GM18867 (cell line): ENCODE results near the gene TUBA1C.
"Not testable (repeated sequence)": the region's sequence is repeated elsewhere in the genome, so short reads cannot be mapped to it uniquely, and the experiment has no call there.

Experiments
- ATAC-seq: cut with Tn5 transposase; IDR thresholded peaks from one replicate; pipeline ENCODE4 v1.9.1; 2021; ENCODE audit warnings: mild to moderate bottlenecking, moderate library complexity; ENCODE audit not compliant: unreplicated experiment

Gene TUBA1C

DNA sequence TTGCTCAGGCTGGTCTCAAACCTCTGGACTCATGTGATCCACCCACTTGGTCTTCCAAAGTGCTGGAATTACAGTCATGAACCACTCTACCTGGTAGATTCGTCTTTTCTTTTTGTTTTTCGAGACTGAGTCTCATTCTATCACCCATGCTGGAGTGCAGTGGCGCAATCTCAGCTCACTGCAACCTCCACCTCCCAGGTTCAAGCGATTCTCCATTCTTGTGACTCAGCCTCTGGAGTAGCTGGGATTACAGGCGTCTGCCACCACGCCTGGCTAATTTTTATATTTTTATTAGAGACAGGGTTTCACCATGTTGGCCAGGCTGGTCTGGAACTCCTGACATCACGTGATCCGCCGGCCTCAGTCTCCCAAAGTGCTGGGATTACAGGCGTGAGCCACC, 9.4 kb upstream of the TUBA1C start:
- not testable (repeated sequence) for ATAC-seq

DNA sequence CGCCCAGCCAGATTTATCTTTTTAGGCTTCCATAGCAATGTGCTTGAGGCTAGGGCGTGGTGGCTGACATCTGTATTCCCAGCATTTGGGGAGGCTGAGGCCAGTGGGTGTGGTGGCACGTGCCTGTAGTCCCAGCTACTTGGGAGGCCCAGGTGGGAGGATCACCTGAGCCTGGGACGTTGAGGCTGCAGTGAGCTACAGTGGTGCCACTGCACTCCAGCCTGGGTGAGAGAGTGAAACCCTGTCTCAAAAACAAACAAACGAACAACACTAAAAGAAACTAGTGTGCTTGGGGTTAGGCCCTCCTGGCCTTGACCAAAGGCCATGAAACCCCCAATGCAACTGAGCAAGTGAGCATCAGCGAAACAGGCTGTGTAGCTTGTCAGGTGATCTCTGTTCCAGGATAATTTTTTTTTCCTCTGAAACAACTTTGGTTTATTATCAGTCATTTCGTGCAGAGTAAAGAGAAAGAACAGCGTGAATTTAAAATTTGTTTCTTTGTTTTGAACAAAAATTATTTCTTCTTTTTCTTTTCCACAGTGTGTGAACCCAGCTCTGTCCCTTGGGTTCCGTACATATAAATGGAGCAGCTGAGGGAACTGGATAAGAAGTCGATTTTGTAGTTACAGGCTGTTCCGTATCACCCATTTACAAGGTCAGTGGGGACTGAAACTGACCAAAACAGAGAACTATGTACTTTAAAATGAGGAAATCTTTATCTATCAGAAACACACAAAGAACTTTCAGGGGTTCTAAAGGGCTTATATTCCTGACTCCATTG, 8.8 kb upstream of the TUBA1C start:
- ATAC-seq: no peak

DNA sequence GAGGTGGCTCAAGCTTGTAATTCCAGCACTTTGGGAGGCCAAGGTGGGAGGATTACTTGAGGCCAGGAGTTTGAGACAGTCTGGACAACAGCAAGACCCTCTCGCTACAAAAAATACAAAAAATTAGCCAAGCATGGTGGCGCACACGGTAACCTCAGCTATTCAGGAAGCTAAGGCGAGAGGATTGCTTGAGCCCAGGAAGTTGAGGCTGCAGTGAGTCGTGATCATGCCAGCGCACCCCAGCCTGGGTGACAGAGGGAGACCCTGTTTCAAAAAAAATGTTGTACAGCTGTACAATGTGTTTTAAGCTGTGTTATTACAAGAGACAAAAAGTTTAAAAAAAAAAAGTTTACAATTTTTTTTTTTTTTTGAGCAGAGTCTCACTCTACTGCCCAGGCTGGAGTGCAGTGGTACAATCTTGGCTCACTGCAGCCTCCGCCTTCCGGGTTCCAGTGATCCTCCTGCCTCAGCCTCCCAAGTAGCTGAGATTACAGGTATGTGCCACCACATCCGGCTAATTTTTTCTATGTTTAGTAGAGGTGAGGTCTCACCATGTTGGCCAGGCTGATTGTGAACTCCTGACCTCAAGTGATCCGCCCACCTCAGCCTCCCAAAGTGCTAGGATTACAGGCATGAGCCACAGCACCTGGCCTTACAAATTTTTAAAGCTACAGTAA, 7.2 kb upstream of the TUBA1C start:
- ATAC-seq: not testable (repeated sequence)

DNA sequence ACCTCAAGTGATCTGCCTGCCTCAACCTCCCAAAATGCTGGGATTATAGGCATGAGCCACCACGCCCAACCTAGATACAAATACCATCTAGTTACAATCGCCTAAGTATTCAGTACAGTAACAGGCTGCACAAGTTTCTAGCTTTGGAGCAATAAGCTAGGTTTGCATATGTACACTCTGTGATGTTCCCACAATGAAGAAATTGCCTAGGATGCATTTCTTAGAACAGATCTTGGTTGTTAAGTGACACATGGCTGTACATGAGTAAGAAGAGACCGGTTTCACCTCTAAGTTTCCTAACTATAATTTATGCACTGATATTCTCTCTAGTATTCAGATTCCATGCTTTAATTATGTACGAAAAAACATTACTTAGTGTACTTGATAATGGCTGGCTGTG, 5.4 kb upstream of the TUBA1C start:
- no peak for ATAC-seq

DNA sequence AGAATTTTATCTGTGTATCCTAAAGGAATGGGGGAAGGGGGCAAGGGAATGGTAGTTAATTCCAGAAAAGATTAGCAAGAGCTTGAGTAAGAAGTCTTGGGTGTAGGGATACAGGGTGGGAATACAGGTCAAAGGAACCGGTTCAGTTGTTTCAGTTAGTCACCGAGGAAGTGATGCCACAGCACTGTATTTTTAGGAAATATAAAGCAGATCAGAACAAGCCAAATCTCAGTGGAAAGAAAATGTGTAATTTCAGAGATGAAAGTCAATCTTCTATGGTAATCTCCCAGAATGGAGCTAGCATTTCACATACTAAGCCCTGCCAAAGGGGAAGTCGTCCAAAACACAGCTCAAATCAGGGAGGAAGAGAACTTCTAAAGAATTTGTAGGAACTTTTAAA, 4.7 kb upstream of the TUBA1C start:
- no peak for ATAC-seq

DNA sequence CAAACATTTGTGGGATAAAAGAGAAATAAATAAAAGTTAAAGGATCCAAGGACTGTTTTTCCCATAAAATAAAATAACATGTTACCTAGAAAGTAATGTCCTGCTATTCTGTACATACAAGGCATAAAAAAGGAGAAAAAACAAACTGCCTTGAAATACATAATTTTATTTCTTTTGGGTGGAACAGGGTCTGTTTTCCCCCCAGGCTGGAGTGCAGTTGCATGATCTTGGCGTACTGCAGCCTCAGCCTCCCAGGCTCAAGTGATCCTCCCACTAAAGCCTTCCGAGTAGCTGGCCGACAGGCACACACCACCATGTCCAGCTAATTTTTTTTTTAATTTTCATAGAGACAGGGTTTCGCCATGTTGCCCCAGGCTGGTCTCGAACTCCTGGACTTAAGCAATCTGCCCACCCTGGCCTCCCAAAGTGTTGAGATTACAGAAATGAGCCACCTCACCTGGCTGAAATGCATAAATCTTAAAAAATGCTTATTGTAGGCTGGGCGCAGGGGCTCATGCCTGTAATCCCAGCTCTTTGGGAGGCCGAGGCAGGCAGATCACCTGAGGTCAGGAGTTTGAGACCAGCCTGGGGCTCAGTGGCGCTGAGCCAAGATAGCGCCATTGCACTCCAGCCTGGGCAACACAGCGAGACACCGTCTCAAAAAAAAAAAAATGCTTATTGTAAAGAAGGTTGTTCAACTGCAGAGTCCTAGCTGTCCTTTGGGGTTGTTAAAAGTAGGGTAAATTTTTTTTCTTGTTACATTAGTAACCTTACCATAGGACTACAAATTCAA, 4.1 kb upstream of the TUBA1C start:
- ATAC-seq: no peak

DNA sequence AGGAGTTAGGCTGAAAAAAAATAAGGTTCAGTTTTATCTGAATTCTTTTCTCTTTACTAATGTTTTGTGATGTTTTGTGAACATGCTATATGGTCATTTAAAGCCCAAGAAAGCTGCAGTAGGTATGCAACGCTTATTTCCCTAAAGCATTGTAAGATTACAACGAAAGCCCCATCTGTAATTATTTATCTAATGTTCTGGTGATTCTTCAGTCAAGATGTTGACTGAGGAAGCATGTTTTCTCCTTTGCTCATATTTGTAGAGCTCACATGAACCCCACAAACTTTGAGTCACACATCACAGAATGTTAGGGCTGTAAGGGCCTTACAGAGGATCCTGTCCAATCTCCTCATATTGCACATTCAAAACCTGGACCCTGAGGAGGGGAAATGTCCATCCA, 3.2 kb upstream of the TUBA1C start:
- no peak for ATAC-seq

DNA sequence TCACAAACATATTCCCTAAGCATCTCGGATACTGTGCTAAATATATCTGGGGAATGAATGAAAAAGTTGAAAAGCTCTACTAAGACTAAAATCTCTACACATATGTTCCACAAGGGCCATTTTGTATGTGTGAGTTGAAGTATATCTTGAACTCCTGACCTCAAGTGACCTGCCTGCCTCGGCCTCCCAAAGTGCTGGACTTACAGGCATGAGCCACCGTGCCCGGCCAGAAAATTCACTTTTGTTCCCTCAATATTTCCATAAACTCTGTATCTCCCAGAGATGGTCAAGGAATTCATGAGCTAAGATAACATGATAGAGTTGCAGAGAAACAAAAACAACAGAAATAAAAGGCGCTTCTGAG, 1.5 kb upstream of the TUBA1C start:
- no peak for ATAC-seq

DNA sequence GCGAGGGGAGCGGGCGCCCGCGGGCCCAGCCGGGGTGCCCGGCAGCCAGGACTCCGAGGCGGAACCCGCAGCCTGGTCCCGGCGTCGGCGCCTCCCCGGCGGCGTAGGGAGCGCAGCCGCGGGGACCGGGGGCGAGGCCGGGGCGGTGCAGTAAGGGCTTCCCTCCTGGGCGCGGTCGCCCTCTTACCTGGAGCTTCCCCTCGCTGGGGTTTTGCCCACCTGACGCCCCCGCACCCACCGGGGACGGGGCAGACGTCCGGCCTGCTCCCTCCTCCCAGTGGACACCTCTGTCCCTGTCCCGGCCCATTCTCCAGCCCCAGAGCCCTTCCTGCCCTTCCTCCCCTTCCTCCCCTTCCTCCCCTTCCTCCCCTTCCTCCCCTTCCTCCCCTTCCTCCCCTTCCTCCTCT, 413 bp upstream of the TUBA1C start:
- peak; percentile 29 for ATAC-seq

DNA sequence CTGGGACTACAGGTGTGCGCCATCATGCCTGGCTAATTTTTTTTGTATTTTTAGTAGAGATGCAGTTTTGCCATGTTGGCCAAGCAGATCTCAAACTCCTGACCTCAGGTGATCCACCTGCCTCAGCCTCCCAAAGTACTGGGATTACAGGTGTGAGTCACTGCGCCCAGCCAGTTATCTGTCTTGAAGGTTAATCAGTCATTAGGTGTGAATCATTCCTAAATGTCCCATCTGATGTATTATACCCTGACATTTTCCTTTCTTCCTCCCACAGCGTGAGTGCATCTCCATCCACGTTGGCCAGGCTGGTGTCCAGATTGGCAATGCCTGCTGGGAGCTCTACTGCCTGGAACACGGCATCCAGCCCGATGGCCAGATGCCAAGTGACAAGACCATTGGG, 4.3 kb downstream of the TUBA1C start:
- not testable (repeated sequence) for ATAC-seq

DNA sequence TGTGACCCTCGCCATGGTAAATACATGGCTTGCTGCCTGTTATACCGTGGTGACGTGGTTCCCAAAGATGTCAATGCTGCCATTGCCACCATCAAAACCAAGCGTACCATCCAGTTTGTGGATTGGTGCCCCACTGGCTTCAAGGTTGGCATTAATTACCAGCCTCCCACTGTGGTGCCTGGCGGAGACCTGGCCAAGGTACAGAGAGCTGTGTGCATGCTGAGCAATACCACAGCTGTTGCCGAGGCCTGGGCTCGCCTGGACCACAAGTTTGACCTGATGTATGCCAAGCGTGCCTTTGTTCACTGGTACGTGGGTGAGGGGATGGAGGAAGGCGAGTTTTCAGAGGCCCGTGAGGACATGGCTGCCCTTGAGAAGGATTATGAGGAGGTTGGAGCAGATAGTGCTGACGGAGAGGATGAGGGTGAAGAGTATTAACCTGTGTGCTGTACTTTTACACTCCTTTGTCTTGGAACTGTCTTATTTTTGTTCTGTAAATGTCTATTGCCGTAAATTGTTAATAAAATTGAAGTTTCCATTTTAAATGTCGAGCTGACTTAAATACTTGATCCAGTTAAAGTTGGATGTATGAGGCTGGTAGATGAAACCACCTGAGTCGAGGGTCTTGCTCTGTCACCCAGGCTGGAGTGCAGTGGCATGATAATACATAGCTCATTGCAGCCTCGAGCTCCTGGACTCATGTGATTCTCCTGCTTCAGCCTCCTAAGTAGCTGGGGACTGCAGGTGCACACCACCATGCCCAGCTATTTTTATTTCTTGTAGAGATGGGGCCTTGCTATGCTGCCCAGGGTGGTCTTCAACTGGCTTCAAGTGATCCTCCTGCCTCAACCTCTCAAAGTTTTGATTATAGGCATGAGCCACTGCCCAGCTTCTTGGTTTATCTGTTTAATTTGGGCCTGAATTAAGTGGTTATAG, 8.2 kb downstream of the TUBA1C start:
- ATAC-seq: no peak

DNA sequence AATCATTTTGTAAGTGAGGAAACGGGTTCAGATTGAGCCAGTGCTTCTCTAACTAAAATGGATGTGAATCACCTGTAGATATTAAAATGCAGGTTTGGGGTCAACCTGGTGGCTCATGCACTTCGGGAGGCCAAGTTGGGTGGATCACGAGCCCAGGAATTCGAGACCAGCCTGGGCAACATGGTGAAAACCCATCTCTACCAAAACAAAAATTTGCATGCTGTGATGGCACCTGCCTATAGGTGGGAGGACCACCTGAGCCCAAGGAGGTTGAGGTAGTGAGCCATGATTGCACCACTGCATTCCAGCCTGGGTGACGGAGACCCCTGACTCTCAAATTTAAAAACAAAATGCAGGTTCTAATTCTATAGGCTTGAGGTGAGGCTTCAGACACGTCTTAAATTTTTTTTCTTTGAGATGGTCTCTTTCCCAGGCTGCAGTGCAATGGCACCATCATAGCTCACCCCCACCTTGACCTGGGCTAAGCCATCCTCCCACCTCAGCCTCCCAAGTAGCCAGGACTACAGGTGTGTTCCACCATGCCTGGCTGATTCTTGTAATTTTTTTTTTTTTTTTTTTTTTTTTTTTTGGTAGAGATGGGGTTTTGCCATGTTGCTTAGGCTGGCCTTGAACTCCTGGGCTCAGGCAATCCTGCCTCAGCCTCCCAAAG, 9.0 kb downstream of the TUBA1C start:
- no peak for ATAC-seq

DNA sequence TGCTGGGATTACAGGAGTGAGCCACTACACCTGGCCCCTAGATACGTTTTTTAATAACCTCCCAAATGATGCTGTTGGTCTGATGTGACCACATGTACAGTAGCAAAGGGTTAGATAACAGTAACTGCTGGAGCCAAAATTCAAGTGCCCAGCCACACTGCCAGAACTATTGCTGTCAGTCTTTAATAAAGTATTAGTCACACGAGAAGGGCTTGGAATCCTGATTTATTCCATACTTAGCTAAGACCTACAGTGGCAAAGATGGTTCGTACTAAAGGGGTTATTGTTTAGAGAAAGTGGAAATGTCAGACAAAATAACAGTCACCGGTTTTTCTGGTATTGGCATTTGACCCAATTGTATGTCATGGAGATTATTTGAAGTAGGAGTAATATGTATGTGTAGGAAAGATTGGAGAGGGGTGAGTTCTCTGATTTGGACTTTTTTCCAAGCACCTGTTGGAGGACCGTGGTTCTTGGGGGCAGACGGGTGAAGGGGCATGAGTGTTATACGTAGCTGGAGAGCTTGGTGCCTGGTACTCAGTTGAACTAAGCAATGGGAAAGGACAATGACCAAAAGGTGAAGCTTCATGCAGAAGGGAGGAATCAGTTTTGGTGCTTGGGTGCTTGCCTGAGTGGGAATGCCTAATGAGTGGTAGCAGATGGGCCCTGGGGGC, 9.7 kb downstream of the TUBA1C start:
- no peak for ATAC-seq

DNA sequence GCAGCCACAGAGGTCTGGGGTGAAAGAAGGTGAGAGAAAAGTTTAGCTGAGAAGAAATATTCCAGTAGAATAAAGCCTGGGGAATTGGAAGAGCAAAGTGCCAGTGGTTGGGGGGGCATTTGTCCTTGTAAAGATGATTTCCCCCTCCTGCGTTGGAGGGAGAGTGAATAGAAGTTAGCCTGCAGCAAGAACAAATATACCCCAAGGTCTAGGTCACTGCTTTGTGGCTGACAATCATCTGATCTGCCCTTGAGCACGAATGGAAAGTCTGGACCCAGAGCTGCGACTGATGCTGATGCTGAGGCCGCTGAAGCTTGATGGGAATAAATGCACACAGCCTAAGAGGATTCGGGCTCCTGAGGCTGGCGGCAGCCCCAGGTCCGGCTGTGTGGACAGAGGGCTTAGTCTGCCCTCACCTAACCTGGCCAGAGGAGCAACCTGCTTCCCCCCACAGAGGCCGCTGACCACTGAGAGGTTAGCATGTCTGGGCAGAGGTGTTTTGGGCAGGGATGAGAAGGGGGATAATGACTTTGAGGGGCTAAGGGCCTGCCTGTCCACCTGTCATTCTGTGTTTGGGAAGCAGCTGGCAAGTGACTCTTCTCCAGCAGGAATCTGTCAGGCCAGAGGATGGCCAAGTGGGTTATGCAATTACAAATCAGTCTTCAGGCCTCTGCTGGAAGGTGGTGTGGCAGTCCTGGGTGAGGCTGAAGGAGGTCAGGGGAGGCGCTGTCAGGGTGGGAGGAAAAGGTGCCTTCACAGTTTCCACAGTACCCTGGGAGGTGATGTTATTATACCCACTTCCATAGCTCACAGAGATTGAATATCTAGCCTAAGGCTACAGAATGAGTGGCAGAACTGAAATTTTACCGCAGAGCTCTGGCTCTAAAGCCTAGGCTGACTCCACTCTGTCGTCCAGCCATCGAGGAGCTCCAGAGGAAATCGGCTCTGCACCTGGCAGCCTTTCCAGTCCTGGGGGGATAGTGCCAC, 11.7 kb downstream of the TUBA1C start:
- ATAC-seq: no peak

DNA sequence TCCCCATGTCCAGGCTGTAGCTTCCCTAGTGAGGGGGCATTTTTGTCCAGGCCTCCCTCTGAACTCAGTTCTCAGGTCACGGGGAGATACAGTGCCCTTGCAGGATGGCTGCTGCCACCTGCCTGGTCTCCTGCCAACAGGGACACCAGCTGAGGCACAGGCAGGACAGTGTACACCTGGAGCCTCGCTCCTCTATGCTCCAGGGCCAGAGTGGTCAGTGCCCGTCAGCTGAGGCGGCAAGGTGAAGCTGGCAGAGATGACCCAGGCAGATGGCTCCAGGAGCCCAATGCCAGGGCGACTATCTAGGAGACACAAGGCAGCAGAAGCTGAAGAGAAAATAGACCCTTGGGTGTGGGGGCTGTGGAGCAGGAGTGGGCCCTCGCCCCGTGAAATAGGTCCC, 12.6 kb downstream of the TUBA1C start:
- ATAC-seq: no peak

DNA sequence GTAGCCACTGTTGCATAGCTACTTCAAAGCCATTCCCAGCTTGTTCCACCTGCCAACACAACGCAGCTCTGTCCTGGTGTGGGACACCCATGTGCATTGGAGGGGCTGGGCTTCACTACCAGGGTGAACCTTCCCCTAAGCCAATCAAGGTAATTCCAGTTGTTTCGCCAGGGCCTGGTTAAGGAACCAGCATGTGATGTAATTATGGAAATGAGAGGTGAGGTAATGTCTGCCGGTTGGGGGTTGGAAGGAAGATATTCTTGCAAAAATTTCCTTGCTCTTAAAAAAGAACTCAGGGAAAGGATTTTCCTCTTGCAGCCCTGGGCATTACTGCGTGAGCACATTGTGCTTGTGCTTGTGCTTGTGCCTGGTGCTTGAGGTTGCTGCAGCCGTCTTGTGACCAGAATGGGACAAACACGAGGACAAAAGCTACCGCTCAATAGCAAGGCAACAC, 14.9 kb downstream of the TUBA1C start:
- no peak for ATAC-seq

DNA sequence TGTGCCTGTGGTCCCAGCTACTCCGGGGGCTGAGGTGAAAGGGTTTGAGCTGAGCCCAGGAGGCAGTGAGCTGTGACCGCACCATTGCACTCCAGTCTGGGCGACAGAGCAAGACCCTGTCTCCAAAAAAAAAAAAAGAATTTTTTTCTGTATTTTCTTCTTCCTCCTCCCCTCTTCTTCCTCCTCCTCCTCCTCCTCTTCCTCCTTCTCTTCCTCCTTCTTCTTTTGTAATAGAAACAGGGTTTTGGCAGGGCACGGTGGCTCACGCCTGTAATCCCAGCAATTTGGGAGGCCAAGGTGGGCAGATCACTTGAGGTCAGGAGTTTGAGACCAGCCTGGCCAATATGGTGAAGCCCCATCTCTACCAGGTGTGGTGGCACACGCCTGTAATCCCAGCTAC, 15.7 kb downstream of the TUBA1C start:
- not testable (repeated sequence) for ATAC-seq

DNA sequence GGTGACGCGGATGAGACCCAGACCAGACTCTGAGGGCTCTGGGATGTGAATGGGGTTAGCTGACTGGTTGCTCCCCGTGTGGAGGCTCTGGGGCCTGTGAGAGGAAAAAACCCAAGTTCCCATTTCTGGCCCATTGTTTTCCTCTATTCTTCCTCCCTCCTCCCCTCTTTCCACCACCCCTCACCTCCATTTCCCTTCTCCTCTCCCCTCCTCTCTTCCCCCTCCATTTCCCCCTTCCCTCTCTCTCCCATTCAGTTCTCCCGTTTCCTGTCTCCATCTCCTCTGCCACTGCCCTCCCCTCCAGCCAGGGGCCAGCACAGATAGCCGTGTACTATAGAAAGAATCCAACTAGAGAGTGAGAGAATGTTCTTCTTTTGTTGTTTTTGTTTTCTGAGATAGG, 17.4 kb downstream of the TUBA1C start:
- ATAC-seq: no peak
